ENCODE results near the gene CEP70.

- no peak for TF ChIP-seq KDM1A (IDR thresholded peaks at IDR 0.05; ENCODE audit: low read depth)
- no peak for TF ChIP-seq ELK1 (IDR thresholded peaks at IDR 0.05; ENCODE audit: low read depth, low read length)
- no peak for TF ChIP-seq CTCF (IDR thresholded peaks at IDR 0.05)
- TF ChIP-seq USF2 (IDR thresholded peaks at IDR 0.05), result no peak
- no peak for TF ChIP-seq MAX (IDR thresholded peaks at IDR 0.05)
- TF ChIP-seq GATA3 (IDR thresholded peaks at IDR 0.05; ENCODE audit: borderline replicate concordance), result no peak
- no peak for TF ChIP-seq BCL3 (IDR thresholded peaks at IDR 0.05)
- no peak for TF ChIP-seq POLR2A (IDR thresholded peaks at IDR 0.05; ENCODE audit: low read length)
- TF ChIP-seq MAFK (IDR thresholded peaks at IDR 0.05; ENCODE audit: partially characterized antibody), result no peak
- TF ChIP-seq JUNB (IDR thresholded peaks at IDR 0.05), result no peak
Measured at GRCh38 chr3:138491971-138492370, 102.1 kb downstream of the CEP70 start.
